GM21825 (cell line): Measurements from ENCODE around the gene COL6A3.

ENCODE experiments used
- ATAC-seq: cut with Tn5 transposase; IDR thresholded peaks from one replicate; pipeline ENCODE4 v1.9.1; 2021; ENCODE audit warnings: mild to moderate bottlenecking, moderate library complexity; ENCODE audit not compliant: unreplicated experiment

Gene COL6A3

GRCh38 chr2:237300739-237301138, 113.2 kb downstream of the COL6A3 start:
- no peak for ATAC-seq

DNA sequence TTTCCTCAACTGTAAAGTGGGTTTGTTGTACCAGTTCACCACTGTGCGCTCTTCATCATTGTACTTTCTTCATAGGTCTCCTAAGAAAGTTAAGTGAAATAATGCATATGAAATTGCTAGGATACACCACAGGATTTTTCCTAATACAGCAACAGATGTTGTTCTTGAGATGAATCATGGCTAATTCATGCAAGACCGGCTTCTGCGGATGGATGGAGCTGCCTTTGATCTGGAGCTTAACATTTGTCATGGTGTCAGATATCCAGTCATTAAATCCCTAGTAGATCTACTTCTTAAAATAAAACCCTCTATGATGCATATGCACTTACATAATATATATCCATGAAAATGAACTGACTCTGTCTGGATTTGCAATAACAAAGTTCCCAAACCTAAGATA, 114.1 kb downstream of the COL6A3 start:
- ATAC-seq: no peak

DNA sequence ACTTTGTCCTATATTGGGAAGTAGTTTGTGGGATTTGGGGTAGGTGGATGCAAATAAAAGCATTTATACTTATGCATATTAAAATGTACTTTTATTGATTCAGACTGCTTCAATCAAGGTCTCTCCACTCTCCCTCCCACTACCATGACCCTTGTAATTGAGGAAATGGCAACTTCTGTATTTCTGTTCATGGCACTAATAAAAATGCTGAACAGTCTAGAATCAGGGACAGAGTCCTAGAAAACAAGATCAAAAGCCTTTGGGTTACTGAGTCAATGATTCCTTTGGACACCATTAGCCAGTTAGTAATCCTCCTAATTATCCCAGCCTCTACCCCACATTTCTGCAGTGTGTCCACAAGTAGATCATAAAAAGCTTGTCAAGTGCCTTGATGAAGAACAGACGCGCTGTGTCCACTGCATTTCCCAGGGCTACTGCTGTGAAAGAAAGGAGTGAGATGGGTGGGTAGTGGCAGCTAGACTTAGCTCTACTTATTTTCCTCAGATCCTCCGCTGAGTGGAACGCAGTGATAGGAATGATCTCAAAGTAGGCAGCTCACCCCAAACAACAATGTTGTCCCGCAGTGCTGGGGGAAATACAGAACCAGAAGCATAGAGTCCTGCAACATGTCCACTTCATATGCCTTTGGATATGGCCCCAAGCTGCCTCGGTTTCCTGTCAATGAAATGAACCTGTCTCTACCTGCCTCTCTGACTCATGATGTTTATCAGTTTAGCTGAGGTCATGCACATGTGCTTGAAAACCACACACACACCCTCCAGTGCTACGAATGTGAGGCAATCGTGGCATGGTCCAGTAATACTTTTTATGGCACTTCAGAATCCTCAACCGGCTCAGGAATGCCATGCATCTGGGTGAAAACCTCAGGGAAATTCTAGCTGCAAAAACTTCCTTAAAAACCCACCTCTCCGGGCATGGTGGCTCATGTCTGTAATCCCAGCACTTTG, 115.5 kb downstream of the COL6A3 start:
- no peak for ATAC-seq

GRCh38 chr2:237297421-237298150, 116.4 kb downstream of the COL6A3 start:
- no peak for ATAC-seq

GRCh38 chr2:237296756-237297155, 117.2 kb downstream of the COL6A3 start:
- ATAC-seq: no peak

- no peak for ATAC-seq
These were observed 118.0 kb downstream of the COL6A3 start for GRCh38 chr2:237295889-237296480.

GRCh38 chr2:237294460-237294859, 119.5 kb downstream of the COL6A3 start:
- ATAC-seq: no peak

GRCh38 chr2:237293978-237294377, 120.0 kb downstream of the COL6A3 start:
- no peak for ATAC-seq

DNA sequence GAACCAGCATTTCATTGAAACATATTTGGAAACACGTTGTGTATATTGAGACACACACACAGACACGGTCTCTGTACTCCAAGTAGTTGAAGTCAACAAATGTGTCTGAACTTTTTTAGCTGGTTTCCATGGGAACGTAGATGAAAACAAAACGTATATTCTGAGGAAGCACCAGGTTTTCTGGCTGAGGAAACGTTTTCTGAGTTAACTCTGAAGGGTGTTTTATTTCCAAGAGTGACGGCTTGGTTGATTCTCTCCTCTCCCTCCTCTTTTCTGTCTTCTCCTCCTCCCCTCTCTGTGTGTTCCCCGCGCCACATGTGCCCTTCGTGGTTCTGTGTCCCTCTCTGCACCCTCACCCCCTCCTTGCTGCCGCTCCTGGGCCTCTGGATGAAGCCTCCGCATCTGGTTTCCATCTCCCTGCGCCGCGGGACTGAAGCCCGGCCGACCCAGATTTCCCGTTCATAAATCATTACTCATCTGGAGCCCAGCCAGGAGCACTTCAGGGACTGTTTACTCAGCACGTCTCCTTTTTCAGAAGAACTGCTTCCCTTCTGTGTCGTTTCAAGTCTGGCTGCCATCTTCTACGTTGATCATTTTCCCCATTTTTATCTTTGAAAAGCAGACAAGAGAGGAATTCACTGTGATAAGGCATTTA, 122.7 kb downstream of the COL6A3 start:
- ATAC-seq: no peak

- ATAC-seq: no peak
These were observed 123.7 kb downstream of the COL6A3 start for GRCh38 chr2:237290261-237290660.

- no peak for ATAC-seq
These were observed 124.8 kb downstream of the COL6A3 start for GRCh38 chr2:237289139-237289538.

DNA sequence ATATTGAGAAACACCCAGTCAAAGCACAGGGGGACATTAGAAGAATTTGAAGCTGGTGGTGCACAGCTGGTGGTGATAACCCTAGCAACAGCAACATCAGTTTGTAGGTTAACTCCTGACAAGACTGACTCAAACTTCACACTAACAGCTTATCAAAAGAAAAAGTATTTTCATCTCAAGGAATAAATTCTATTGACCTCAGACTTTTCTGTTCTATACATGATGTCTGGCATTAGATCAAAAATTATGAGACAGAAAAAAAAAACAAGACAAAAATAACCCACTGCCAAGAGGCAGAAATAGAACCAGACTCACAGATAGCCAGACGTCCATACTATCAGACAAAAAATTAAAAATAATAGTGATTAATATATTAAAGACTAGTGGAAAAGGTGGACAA, 126.1 kb downstream of the COL6A3 start:
- ATAC-seq: no peak

GRCh38 chr2:237283131-237283928, 130.6 kb downstream of the COL6A3 start:
- no peak for ATAC-seq

GRCh38 chr2:237282568-237283128, 131.3 kb downstream of the COL6A3 start:
- no peak for ATAC-seq

DNA sequence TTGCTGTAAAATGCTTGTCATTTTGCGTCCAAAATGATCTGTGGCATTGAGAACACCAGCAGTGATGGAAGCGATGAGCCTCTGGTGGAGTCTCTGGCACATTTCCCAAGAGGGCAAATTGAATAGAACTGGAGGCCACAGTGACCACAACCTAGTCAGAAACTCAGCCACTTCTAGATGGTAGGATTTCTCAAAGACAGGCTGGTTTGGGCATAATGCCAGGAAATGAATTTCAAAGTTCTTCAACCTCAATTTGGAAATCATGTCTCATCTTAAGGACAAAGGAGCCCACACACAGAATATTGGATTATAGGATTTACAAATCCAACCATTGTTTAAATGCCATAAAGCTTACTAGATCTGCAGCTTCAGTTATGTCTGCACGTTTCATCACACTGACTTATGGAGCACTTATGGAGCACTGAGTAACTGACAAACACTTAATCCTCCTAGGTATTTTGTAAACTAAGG, 132.1 kb downstream of the COL6A3 start:
- no peak for ATAC-seq

DNA sequence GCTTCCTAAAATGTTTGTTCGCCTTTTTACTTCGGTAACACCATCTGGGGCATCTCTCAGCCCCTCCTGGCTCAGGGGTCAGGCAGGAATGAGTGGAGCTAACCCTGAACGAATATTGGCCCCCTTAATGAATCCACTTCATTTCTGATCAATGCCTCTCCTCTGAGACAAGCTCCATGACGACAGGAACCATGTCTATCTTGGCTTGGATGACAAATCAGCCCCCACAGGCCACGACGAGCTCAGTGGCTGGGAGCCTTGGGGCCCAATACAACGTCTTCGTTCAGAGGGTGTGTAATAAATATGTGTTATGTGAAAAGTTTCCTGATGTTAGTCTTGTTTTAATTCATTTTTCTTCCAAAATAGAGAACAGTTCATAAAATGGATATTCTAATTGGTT, 133.0 kb downstream of the COL6A3 start:
- no peak for ATAC-seq

DNA sequence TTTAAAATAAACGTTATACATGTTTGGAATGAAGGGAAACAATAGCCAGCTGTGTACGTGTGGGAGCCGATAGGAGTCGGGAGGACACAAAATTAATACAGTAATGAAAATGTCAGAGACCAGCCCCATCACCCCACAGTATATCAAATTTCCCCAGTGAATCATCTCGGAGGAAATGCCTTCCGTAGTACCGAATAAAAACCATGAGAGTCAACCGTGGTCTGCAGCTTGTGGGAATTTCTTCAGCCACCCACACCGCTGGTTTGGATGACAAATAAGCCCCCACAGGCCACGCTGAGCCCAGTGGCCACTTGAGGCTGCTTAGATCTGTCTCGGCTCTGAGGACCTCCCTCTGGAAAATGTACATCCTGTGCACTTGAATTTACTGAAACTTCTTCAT, 133.7 kb downstream of the COL6A3 start:
- ATAC-seq: no peak

- ATAC-seq: no peak
These were observed 134.8 kb downstream of the COL6A3 start for GRCh38 chr2:237279012-237279768.

DNA sequence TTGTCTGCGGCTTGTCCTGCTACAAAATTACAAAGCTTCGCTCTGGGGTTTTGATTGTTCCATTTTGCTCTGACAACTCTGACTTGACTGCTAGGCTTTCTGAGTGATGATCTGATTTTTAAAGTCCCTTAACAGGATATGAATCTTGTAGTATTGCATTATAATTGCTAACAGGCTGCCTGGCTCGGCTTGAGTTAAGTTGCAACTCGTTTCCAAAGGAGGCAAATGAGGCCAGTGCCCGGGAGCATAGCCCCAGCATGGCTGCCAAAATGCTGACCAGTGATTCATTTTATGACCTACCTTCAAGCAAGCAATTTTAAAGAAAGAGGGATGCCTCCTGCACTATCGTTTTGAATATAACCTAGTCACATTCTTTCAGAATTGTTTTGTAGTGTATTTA, 135.4 kb downstream of the COL6A3 start:
- no peak for ATAC-seq
